NCI-H82 (cell line): Measurements from ENCODE around the gene CEP192.
A peak's percentile ranks its signal among the peaks of the same experiment; 100 is the strongest.

Experiments
- DNase-seq: peaks from one replicate; lab custom pipeline; 2025; lab: John Stamatoyannopoulos, UW

CEP192 gene

DNA sequence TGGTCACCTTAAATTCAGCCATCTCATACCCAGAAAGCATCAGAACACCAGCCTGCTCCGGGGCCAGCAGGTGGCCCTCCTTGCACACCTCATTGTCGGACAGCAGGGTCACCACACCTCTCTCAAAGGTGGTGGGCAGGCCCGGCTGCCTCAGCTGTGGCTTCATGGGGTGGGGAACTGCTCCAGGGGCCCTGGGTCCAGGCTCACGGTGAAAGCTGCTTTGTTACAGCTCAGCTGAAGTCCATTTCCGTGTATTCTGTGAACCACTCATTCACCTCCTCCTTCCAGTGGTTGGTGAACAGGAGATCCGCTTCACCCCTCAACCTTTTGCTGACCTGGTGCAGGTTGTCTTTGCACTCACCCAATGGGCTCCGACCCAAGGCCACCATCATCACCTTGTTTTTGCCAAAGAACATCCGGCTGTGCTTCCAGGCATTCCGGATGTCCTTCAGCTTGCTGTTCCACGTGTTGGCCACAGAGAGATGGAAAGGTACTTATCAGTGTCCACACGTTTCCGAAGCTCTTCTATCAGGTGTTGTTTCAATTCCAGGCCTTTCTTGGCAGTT, 148.8 kb downstream of the CEP192 start:
- peak; percentile 14 for DNase-seq

DNA sequence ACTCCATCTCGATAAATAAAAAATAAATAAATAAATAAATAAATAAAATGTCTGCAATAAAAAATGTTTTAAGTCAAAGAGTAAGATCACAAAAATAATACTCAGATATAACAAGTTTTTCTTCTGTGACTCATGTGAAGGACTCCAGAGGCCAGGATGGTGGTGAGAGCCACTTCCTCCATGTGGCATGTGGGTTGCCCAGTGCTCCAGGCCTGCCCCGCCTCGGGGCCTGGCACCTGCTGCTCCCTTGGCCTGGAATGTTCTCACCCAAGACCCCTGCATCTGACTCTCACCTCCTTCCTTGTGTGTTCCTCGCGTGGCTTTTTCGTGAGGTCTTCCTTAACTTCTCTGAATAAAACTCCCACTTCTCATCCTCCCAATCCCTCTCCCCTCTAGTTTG, 150.0 kb downstream of the CEP192 start:
- no peak for DNase-seq

DNA sequence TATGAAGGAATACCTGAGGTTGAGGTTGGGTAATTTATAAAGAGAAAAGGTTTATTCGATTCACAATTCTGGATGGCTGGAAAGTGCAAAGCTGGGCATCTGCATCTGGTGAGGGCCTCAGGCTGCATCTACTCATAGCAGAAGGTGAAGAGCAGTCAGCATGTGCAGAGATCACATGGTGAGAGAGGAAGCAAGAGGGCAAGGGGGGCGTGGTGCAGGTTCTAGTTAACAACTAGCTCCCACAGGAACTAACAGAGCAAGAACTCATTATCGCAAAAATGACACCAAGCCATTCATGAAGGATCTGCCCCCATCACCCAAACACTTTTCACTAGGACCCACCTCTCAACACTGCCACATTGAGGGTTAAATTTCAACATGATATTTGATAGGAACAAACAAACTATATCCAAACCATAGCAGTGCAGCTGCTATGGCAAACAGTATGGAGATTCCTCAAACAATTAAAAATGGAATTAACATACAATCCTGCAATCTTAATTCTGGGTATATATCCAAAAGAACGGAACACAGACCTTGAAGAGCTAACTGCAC, 154.6 kb downstream of the CEP192 start:
- DNase-seq: no peak

DNA sequence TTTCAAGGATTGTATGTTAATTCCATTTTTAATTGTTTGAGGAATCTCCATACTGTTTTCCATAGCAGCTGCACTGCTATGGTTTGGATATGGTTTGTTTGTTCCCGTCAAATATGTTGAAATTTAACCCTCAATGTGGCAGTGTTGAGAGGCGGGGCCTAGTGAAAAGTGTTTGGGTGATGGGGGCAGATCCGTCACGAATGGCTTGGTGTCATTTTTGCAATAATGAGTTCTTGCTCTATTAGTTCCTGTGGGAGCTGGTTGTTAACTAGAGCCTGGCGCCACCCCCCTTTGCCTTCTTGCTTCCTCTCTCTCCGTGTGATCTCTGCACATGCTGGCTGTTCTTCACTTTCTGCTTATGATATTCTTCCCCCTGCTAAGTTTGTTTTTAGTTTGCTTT, 156.0 kb downstream of the CEP192 start:
- no peak for DNase-seq

DNA sequence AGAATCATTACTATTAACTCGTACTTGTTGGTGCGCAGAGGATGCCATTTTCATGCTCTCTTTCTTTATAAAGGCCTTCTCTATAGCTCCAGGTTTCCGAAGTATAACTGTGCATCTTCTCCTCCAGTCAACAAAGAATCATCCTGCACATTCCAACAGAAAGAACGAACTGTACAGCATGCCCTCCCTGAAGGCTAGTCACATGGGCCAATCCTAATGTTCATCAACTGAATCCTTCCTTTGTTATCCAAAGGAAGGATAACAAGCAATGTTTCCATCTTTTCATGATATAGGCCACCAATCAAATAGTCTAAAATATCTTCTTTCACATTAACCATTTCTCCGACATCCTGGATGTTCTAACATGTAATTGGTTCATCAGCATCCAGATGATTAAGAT, 160.5 kb downstream of the CEP192 start:
- no peak for DNase-seq

DNA sequence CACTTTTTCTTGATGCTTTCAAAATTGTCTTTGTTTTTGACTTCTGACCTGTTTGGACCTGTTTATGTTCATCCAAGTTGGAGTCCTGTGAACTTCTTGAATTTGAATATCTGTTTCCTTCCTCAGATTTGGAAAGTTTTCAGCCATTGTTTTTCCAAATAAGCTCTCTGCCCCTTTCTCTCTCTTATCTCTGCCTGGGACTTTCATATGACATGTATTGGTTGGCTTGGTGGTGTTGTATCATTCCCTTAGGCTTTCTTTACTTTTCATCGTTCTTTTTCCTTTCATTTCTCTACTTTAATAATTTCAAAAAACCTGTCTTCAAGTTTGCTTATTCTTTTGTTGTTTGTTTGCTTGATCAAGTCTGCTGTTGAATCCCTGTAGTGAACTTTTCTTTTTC, 167.3 kb downstream of the CEP192 start:
- DNase-seq: no peak

DNA sequence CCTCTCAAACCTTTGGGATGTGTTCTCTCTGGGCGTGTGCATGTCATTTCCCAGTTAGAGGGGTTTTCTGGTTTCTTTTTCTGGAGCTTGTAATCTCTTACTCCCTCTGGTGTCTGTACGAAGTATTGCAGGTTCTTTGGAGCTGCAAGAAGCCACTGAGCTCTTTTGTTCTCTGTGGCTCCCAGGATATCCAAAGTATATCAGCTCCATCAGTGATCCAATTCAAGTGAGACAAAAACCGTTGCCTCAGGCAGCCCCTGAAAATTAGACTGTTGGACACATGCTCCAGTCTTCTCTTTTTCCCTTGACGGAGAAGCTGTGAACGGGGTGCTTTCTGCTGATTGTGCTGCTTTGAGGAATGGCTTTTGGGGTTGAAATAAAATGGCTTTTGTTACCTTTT, 168.4 kb downstream of the CEP192 start:
- DNase-seq: peak; percentile 82

DNA sequence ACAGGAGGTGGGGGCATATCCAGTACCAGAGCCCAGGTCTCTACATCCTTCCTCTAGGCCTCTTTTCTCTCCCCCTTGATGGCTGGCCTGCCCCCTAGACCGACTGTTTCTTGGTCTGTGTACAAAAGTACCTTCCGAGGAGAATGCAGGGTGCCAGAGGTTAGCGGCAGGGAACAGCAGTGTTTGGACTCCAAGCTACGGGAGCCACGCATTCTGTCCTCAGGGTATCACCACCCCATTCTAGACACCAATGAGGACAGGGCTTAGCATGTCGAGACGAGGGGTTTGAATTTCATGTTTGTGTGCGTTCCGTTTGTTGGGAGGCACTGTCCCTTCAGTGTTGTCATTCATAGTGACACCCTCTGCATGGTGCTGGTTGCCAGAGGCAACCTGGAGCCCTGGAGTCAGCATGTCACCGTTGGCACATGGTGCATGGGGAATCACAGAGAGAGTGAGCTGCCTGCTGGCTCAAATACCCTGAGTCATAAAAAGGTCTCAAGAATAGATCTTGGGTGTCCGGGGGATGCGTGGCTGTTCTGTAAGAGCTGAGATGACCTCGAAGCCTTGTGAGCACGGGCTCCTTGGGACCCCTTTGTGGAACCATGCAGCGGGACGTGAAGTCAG, 170.2 kb downstream of the CEP192 start:
- no peak for DNase-seq

DNA sequence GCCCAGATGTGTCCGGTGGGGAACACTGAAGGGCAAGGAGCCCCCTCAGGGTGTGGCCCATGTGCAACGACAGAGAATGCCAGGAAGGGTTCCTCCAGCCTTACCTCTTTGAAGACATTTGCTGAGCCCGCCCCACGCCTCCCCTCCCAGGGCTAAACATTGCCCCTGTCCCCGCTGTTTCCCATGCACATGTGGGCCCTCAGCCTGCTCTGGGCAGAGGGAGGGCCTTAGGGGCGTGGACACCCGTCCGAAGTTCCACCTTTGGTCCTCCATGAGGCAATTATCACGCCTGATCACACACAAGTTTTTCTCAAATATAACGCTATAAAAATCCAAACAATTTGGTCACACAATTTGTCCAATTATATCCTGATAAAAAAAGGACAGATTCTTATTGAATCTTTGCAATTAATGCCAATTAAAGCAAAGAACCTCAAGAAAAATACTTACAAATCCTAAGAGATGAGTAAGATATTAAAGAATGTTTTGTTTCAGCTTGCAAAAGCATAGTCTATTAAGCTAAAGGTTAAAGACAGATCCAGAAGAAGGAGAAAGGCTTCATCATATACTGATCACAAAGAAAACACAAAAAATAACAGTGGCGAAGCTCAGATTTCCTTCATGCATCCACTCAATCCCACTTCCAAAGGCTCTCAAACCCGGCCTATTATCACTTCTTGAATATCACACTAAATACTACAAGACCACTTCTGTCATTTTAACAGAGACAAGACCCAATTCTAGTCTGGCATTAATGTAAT, 172.2 kb downstream of the CEP192 start:
- DNase-seq: no peak

DNA sequence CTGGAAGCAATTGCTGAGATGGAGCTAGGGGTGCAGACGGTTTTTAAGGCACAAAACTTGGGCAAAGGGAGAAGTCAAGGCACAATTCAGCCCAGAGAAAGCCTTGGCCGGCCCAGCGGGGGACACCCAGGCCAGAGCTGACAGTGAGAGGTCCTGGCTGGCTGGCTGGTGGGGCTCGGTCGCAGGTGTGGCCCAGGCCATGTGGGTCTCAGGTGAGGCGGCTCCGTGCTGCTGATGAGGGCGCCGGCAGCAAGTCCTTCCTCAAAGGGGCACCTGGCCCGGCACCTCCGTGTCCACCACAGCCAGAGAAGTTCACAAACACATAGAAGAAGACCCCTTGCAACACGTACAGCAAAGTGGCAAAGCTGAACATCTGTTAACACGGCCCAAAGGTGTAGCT, 173.2 kb downstream of the CEP192 start:
- DNase-seq: no peak

DNA sequence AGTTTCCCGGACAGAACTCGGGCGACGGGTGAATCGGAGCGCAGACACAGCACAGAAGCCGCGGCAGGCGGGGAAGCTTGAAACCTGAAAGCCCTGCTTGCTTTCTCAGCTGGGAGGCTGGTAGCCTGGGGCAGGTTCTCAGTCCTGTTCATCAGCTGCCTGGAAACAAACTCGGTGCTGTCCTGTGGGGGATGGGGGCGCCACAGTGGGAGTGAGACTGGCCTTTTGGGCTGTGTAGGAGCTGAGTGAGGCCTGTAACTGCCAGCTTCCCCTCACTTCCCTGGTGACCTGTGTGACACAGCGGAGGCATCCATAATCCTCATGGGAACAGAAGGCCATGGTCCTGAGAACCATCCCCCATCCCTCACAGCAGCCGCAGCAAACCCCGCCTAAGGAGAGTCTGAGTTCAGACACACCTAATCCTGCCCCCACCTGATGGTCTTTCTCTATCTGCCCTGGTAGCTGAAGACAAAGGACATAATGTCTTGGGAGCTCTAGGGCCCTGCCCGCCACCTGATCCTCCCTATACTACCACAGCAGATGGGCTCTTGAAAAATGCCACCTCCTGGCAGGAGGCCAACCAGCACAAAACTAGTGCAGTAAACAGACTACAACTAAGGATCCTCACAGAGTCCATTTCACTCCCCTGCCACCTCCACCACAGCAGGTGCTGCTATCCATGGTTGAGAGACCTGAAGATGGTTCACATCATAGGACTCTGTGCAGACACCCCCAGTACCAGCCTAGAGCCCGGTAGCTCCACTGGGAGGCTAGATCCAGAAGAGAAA, 174.7 kb downstream of the CEP192 start:
- DNase-seq: peak; percentile 89

DNA sequence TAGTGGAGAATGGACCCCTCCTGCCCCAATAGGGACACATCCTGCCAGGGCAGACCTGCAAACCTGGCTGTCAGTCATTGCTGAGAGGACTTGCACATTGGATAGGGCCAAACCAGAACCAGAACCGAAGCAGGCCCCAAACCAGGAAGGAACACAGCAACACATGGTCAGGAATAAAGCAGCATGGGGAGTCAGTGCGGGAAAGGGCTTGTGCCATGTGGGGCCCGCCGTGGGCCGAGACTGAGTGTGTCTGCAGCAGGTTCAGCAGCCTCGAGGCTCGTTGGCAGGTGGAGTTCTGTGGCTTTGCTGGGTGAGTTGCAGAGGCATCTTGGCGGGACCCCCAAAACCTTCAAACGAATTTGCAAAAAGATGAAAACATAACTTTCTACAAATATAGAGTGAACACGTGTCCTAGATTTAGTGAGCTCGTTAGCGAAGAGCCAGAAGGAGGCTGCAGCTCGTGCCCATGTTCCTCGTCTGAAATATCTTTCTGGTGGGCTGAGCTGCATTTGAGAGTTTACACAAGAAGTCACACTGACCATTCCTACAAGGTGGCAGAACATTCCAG, 182.5 kb downstream of the CEP192 start:
- no peak for DNase-seq
